T-helper 1 cell treated with Interleukin-12 subunit alpha and Interleukin-12 subunit beta and Interleukin-4 antibody, amounts not matched to agents 30 ng/mL and 1 ng/mL, for 36 hours (primary cell): ENCODE measurements around the gene C13orf46. TPM values are rescaled to one million over a fixed set of nuclear protein-coding genes. Genes with fewer than 3 reads are reported as not detected.
"Not testable (repeated sequence)": the region's sequence is repeated elsewhere in the genome, so short reads cannot be mapped to it uniquely, and the experiment has no call there.

ENCODE experiments used
- intact Hi-C: fragments of 100-400 bp; cut with micrococcal nuclease; formaldehyde crosslinking; loops from one replicate; pipeline ENCODE4 v1.15.1; 2024
- total RNA-seq: library from RNA; stranded (reverse); gene quantifications from 2 replicates; pipeline ENCODE4 v1.2.3, GENCODE V29; 2022

The C13orf46 gene
- total RNA-seq, result 6.5 and 6.6 TPM in 2 replicates

- intact Hi-C loops, result no loop called here
Observed at GRCh38 chr13:113973218-113974164, at the start of gene C13orf46. Gene C13orf46 (minus strand): TSS chr13:113974076. CDS start chr13:113973997, 79 bp downstream.

GRCh38 chr13:114022876-114023275 is 49.0 kb upstream of the C13orf46 start:
- intact Hi-C loops, result no loop called here

- intact Hi-C loops, result no loop called here
Observed at GRCh38 chr13:114022309-114022669, 48.4 kb upstream of the C13orf46 start.

- intact Hi-C loops, result no loop called here
Observed at GRCh38 chr13:114021464-114022308, 47.8 kb upstream of the C13orf46 start.

DNA sequence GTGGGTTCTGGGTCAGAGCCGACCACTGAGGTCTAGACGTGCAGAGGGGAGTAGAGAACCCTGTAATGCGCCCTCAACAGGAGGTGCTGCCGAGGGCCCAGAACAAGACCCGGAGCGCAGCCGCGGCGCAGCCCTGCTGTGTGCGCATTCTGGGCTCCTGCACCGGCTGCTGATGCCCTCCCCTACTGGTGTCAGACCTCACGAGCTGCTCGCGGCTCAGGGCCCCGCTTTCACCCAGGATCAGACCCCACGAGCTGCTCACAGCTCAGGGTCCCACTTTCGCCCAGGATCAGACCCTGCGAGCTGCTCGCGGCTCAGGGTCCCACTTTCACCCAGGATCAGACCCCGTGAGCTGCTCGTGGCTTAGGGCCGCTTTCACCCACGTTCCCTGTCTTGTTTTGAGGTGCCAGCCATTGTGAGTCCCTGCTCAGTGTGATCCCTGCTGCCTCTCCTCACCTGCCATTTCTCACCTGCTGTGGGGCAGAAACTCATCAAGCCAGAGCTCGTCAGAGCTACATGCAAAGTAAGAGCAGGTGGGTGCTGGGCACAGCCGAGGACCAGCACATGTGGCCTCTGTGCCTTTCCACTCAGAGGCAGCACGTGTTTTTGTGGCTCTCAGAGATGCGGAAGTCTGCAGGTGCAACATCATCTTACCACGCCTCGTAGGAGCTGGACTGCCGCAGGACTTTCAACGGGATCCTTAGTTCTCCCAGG is 47.0 kb upstream of the C13orf46 start:
- intact Hi-C loops, result no loop called here

- intact Hi-C loops, result not testable (repeated sequence)
Observed at GRCh38 chr13:114020134-114020533, 46.3 kb upstream of the C13orf46 start.

- intact Hi-C loops, result loop anchor here (5.0 kb wide), 1 partner anchor 202 kb away; no protein-coding TSS in a partner anchor
Observed at GRCh38 chr13:114019367-114019766, 45.5 kb upstream of the C13orf46 start.

DNA sequence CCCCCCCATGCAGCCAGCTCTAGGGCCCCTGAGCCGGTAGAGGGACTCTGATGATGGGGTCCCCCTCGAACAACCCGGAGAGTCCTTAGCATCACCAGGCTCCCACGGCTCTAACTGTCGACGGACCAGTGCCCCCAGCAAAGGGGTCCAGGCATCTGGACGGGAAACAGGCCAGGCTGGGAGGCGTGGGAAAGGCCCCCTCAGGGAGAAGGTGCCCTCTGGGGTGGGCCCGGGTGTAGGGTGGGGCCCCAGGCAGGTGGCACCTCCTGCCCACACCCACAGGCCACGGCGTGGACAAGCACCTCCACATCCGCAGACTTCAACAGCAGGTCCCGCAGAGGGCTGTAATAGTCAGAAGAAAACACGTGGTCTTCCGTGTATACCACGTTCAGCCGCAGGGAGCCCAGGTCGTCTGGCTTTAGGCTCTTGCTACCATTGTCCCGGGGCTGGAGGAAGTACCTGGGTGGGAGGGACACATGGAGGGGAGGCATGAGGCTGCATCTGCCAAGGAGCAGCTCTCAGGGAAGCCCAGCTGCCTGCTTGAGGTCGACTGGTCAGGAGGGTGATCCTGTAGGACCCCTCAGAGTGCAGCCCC is 44.7 kb upstream of the C13orf46 start:
- intact Hi-C loops, result loop anchor here (5.0 kb wide), 1 partner anchor 201 kb away; no protein-coding TSS in a partner anchor

GRCh38 chr13:114017966-114018365 is 44.1 kb upstream of the C13orf46 start:
- intact Hi-C loops, result loop anchor here (5.0 kb wide), 1 partner anchor 201 kb away; no protein-coding TSS in a partner anchor

DNA sequence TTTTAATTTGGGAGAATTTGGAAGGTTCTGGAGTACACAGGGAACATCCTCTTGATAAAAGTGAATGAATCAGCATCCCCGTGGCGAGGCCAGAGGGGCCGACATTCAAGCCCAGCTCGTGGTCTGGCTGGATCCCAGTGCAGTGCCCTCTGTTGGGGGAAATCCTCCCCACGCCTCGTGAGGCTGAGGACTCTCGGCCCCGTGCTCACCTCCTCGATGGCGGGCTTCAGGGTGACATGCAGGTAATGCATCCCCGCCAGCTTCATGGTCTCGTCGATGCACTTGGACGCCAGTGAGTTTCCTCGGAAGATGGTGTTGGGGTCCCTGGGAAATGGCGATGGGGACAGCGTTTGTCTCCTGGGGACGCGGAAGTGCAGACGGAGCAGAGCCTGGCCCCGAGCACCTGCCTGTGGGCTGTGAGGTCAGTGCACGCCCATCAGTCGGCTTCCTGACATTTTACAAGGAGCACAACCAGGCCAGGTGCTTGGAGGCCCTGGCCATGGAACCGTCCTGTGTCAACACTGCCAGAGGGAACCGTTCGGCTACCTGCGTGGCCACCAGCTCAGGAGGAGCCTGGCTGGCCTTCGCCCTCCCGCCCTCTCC is 43.3 kb upstream of the C13orf46 start:
- intact Hi-C loops, result loop anchor here (5.0 kb wide), 1 partner anchor 200 kb away; no protein-coding TSS in a partner anchor

GRCh38 chr13:114016321-114017027 is 42.6 kb upstream of the C13orf46 start:
- intact Hi-C loops, result loop anchor here (5.0 kb wide), 1 partner anchor 199 kb away; no protein-coding TSS in a partner anchor

GRCh38 chr13:114015969-114016295 is 42.1 kb upstream of the C13orf46 start:
- intact Hi-C loops, result loop anchor here (5.0 kb wide), 1 partner anchor 199 kb away; no protein-coding TSS in a partner anchor

- intact Hi-C loops, result loop anchor here (5.0 kb wide), 1 partner anchor 198 kb away; no protein-coding TSS in a partner anchor
Observed at GRCh38 chr13:114015111-114015968, 41.5 kb upstream of the C13orf46 start.

DNA sequence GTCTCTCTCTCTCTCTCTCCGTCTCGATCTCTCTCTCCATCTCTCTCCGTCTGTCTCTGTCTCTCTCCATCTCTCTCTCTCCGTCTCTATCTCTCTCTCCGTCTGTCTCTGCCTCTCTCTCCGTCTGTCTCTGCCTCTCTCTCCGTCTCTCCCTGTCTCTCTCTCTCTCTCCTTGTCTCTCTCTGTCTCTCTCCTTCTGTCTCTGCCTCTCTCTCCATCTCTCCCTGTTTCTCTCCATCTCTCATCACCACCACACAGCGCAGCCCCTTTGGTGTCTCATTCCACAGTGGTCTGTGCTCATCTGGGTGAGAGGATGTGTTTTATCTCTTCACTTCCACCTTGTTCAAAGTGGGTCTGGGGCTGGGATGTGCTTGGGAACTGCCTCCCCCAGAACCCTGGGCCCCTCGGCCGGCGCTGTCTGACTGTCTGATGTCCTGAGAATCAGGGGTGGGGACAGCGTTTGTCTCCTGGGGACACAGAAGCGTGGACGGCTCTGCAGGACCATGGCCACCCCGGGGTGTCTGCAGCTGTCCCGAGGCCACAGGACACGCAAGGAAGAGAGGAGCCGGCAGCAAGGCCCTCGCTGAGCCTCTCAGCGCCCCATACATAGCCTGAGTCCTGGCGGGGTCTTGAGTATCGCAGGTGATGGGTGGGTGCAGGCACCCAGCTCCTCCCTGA is 40.2 kb upstream of the C13orf46 start:
- intact Hi-C loops, result no loop called here

- intact Hi-C loops, result no loop called here
Observed at GRCh38 chr13:114013336-114013735, 39.5 kb upstream of the C13orf46 start.

GRCh38 chr13:114012921-114013320 is 39.0 kb upstream of the C13orf46 start:
- intact Hi-C loops, result no loop called here

DNA sequence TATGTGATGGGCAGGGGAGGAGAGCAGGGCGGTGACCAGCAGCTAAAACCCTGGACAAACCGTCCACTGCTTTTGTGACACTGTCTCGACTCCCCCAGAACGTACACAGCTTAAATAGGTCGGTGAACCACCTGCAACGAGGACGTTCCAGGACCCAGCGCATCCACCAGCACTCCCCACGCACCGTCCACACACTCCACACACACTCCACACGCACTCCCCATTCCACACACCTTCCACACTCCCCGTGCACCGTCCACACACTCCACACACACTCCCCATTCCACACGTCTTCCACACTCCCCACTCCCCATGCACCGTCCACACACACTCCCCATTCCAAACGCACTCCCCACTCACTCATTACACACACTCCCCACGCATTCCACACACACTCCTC is 38.3 kb upstream of the C13orf46 start:
- intact Hi-C loops, result no loop called here

DNA sequence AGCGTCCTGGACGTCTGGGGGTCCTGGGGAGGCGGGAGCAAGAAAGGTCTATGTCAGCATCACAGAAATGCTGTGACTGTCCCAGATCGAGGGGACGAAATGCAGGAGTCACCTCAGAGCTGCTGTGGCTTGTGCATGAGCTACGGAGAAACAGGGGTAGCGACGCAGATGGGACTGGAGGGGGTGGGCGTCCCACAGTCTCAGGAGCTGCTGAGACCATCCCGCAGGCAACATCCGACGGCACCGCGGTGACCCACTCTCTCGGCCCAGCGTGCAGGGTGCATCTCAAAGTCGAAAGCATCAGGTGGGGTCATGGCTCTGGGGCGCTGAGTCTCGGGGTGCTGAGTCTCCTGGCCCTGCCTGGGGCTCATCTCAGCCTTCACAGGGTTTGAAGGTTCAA is 37.4 kb upstream of the C13orf46 start:
- intact Hi-C loops, result no loop called here
